Measurements from ENCODE around the gene PEX12. TPM values are rescaled to one million over a fixed set of nuclear protein-coding genes. Genes with fewer than 3 reads are reported as not detected.

Gene PEX12
- 5.5 to 8.9 TPM (median 5.6 TPM) in 3 replicates for total RNA-seq
- long read RNA-seq, transcript PEX12-201 (3 exons, 2,675 nt), result major isoform, 13 of 14 reads
- long read RNA-seq, partial matches to known transcripts, result 0 of 14 reads
- long read RNA-seq, other reads (novel, unspliced or antisense), result 1 of 14 reads

DNA sequence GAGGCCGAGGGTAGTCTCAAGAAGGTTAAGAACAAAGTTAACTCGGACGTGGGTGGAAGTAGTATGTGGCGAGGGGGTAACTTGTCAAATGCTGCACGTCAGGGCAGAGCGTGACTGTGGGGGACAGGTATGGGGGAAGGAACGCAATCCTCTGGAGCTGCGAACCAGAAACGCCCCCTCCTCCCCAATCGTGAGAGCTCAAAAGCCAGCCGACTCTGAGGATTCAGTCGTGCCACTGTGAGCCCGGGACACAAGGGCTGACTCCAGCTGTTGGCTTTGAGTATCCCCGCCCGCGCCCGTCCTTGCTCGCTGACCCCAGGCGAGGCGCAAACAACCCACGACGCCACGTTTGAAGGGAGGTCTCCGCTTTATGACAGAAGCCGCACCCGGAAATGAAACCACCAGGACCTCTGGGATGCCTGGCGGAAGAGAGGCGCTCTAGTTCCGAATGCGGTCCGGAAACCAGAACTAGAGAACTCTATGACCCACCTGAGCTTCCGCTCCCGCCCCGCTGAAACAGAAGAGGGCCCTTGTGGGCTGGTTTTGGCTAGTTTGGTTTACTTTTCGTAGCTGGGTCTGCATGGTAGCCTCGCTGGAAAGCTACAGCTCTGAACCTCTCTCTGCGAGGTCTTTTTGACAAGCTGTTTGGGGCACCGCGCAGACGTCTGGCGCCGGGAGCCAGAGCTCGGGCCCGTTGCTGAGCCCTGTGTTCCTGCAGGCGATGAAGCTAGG, at the start of gene PEX12:
Gene PEX12, minus strand, starts transcription at position 375 of the 732 bp plus-strand sequence. CDS start 550 bp downstream, outside the sequence.
- no peaks in the 10 kb centered on the region for H3K36me3 Mint-ChIP-seq (ENCODE audit: low read depth)
- H3K4me3 Mint-ChIP-seq (ENCODE audit: unreplicated experiment), result peak within 1 kb of the TSS; percentile 94
- H3K4me1 Mint-ChIP-seq (ENCODE audit: low read depth), result peaks cover 34% of the 10 kb centered on the region
- DNase-seq (ENCODE audit: low spot score), result no peak
- no peaks in the 10 kb centered on the region for H3K9me3 Mint-ChIP-seq (ENCODE audit: low read depth)
- H3K27me3 Mint-ChIP-seq (ENCODE audit: low read depth), result no peaks in the 10 kb centered on the region
- TF ChIP-seq, protein P1, sequence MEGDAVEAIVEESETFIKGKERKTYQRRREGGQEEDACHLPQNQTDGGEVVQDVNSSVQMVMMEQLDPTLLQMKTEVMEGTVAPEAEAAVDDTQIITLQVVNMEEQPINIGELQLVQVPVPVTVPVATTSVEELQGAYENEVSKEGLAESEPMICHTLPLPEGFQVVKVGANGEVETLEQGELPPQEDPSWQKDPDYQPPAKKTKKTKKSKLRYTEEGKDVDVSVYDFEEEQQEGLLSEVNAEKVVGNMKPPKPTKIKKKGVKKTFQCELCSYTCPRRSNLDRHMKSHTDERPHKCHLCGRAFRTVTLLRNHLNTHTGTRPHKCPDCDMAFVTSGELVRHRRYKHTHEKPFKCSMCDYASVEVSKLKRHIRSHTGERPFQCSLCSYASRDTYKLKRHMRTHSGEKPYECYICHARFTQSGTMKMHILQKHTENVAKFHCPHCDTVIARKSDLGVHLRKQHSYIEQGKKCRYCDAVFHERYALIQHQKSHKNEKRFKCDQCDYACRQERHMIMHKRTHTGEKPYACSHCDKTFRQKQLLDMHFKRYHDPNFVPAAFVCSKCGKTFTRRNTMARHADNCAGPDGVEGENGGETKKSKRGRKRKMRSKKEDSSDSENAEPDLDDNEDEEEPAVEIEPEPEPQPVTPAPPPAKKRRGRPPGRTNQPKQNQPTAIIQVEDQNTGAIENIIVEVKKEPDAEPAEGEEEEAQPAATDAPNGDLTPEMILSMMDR (IDR thresholded peaks at IDR 0.05), result peak; percentile 27
- peak within 1 kb of the TSS; percentile 91 for H3K27ac Mint-ChIP-seq (ENCODE audit: unreplicated experiment)

- no peak for DNase-seq (ENCODE audit: low spot score)
- TF ChIP-seq, protein P1 (IDR thresholded peaks at IDR 0.05), result no peak
- Mint-ChIP-seq H3K4me1 (ENCODE audit: low read depth) (peaks cover 8% of the 10 kb centered on the region), H3K4me3 (ENCODE audit: unreplicated experiment) (no peak overlapping the region), H3K9me3 (ENCODE audit: low read depth) (no peaks in the 10 kb centered on the region), H3K27me3 (ENCODE audit: low read depth) (no peaks in the 10 kb centered on the region), H3K27ac (ENCODE audit: unreplicated experiment) (no peak overlapping the region), H3K36me3 (ENCODE audit: low read depth) (peaks cover 23% of the 10 kb centered on the region)
Measured at GRCh38 chr17:35627417-35627816, 49.0 kb upstream of the PEX12 start.

DNA sequence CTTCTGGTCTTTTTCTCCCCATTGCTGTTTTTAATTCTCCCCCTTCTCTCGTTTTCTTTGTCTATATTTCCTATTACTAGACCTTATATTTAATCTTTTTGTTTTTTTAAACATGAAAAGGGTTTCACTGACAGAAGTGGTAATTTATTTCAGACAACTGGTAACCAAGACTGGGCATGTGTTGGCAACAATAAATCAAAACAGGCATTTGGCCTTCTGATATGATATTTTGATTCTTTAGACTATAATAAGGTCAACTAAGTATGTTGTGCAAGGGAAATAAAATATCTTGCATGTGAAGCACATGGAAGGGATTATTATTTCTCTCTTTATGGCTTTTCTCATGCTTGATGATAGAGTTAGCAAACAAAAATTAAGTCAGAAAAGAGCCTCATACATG, 43.4 kb upstream of the PEX12 start:
- TF ChIP-seq, protein P1 (IDR thresholded peaks at IDR 0.05), result no peak
- H3K4me3 Mint-ChIP-seq (ENCODE audit: unreplicated experiment), result no peak overlapping the region
- H3K9me3 Mint-ChIP-seq (ENCODE audit: low read depth), result no peaks in the 10 kb centered on the region
- DNase-seq (ENCODE audit: low spot score), result no peak
- peaks cover 9% of the 10 kb centered on the region for H3K36me3 Mint-ChIP-seq (ENCODE audit: low read depth)
- no peak overlapping the region for H3K27ac Mint-ChIP-seq (ENCODE audit: unreplicated experiment)
- H3K4me1 Mint-ChIP-seq (ENCODE audit: low read depth), result peaks cover 3% of the 10 kb centered on the region
- H3K27me3 Mint-ChIP-seq (ENCODE audit: low read depth), result no peaks in the 10 kb centered on the region

GRCh38 chr17:35618628-35619027, 40.3 kb upstream of the PEX12 start:
- Mint-ChIP-seq H3K27ac (ENCODE audit: unreplicated experiment) (no peak overlapping the region), H3K27me3 (ENCODE audit: low read depth) (no peaks in the 10 kb centered on the region), H3K4me1 (ENCODE audit: low read depth) (peaks cover 7% of the 10 kb centered on the region), H3K36me3 (ENCODE audit: low read depth) (no peaks in the 10 kb centered on the region), H3K4me3 (ENCODE audit: unreplicated experiment) (no peak overlapping the region), H3K9me3 (ENCODE audit: low read depth) (no peaks in the 10 kb centered on the region)
- no peak for DNase-seq (ENCODE audit: low spot score)
- TF ChIP-seq, protein P1 (IDR thresholded peaks at IDR 0.05), result no peak

- H3K9me3 Mint-ChIP-seq (ENCODE audit: low read depth), result no peaks in the 10 kb centered on the region
- no peaks in the 10 kb centered on the region for H3K27me3 Mint-ChIP-seq (ENCODE audit: low read depth)
- no peak overlapping the region for H3K4me3 Mint-ChIP-seq (ENCODE audit: unreplicated experiment)
- no peak for DNase-seq (ENCODE audit: low spot score)
- TF ChIP-seq, protein P1 (IDR thresholded peaks at IDR 0.05), result no peak
- H3K36me3 Mint-ChIP-seq (ENCODE audit: low read depth), result no peaks in the 10 kb centered on the region
- peaks cover 7% of the 10 kb centered on the region for H3K4me1 Mint-ChIP-seq (ENCODE audit: low read depth)
- no peak overlapping the region for H3K27ac Mint-ChIP-seq (ENCODE audit: unreplicated experiment)
Measured at GRCh38 chr17:35617505-35617904, 39.1 kb upstream of the PEX12 start.

Measured in chondrocyte (in vitro differentiated cells).